ENCODE results near the gene NOS3.

Gene NOS3

GRCh38 chr7:150964593-150965111, 26.2 kb upstream of the NOS3 start:
- Histone ChIP-seq H2AFZ (ENCODE audit: low read depth, low read length) (no peak overlapping the region), H3K27ac (ENCODE audit: low read length) (no peak overlapping the region), H3K27me3 (ENCODE audit: low read depth, low read length) (no peaks in the 10 kb centered on the region), H3K9ac (ENCODE audit: low read length) (no peak overlapping the region), H4K20me1 (ENCODE audit: insufficient read depth, low read length) (no peaks in the 10 kb centered on the region), H3K4me2 (ENCODE audit: low read length) (no peak overlapping the region), H3K9me3 (ENCODE audit: insufficient read depth, low read length) (no peaks in the 10 kb centered on the region), H3K4me1 (ENCODE audit: low read length) (no peaks in the 10 kb centered on the region), H3K4me3 (ENCODE audit: low read length) (no peak overlapping the region), H3K36me3 (replicated peaks; ENCODE audit: low read depth, low read length) (no peaks in the 10 kb centered on the region), H3K79me2 (ENCODE audit: low read length) (no peaks in the 10 kb centered on the region)
- TF ChIP-seq CTCF (IDR thresholded peaks at IDR 0.05; ENCODE audit: low read depth, low read length) (no peak), EZH2phosphoT487 (IDR thresholded peaks at IDR 0.05; ENCODE audit: low read depth) (no peak)

GRCh38 chr7:150965273-150965830, 25.5 kb upstream of the NOS3 start:
- no peaks in the 10 kb centered on the region for H3K36me3 ChIP-seq (replicated peaks; ENCODE audit: low read depth, low read length)
- no peaks in the 10 kb centered on the region for H3K9me3 ChIP-seq (ENCODE audit: insufficient read depth, low read length)
- H3K4me2 ChIP-seq (ENCODE audit: low read length): no peak overlapping the region
- no peaks in the 10 kb centered on the region for H3K79me2 ChIP-seq (ENCODE audit: low read length)
- no peak for TF ChIP-seq CTCF (IDR thresholded peaks at IDR 0.05; ENCODE audit: low read depth, low read length)
- no peak for TF ChIP-seq EZH2phosphoT487 (IDR thresholded peaks at IDR 0.05; ENCODE audit: low read depth)
- H4K20me1 ChIP-seq (ENCODE audit: insufficient read depth, low read length): no peaks in the 10 kb centered on the region
- no peak overlapping the region for H3K9ac ChIP-seq (ENCODE audit: low read length)
- H3K4me3 ChIP-seq (ENCODE audit: low read length): no peak overlapping the region
- H3K27ac ChIP-seq (ENCODE audit: low read length): no peak overlapping the region
- no peak overlapping the region for H2AFZ ChIP-seq (ENCODE audit: low read depth, low read length)
- no peaks in the 10 kb centered on the region for H3K27me3 ChIP-seq (ENCODE audit: low read depth, low read length)
- no peaks in the 10 kb centered on the region for H3K4me1 ChIP-seq (ENCODE audit: low read length)

GRCh38 chr7:150966002-150966401, 24.8 kb upstream of the NOS3 start:
- no peaks in the 10 kb centered on the region for H3K27me3 ChIP-seq (ENCODE audit: low read depth, low read length)

GRCh38 chr7:150967349-150967748, 23.5 kb upstream of the NOS3 start:
- Histone ChIP-seq H3K79me2 (ENCODE audit: low read length) (no peaks in the 10 kb centered on the region), H3K4me2 (ENCODE audit: low read length) (no peak overlapping the region), H3K9ac (ENCODE audit: low read length) (no peak overlapping the region), H2AFZ (ENCODE audit: low read depth, low read length) (no peak overlapping the region), H3K36me3 (replicated peaks; ENCODE audit: low read depth, low read length) (no peaks in the 10 kb centered on the region), H3K9me3 (ENCODE audit: insufficient read depth, low read length) (no peaks in the 10 kb centered on the region), H3K4me3 (ENCODE audit: low read length) (no peak overlapping the region), H3K27me3 (ENCODE audit: low read depth, low read length) (no peaks in the 10 kb centered on the region), H3K27ac (ENCODE audit: low read length) (no peak overlapping the region), H4K20me1 (ENCODE audit: insufficient read depth, low read length) (no peaks in the 10 kb centered on the region), H3K4me1 (ENCODE audit: low read length) (no peaks in the 10 kb centered on the region)
- no peak for TF ChIP-seq CTCF (IDR thresholded peaks at IDR 0.05; ENCODE audit: low read depth, low read length)
- no peak for TF ChIP-seq EZH2phosphoT487 (IDR thresholded peaks at IDR 0.05; ENCODE audit: low read depth)

More at GRCh38 chr7:150966002-150966401, 24.8 kb upstream of the NOS3 start:
- TF ChIP-seq CTCF (IDR thresholded peaks at IDR 0.05; ENCODE audit: low read depth, low read length): no peak
- no peak for TF ChIP-seq EZH2phosphoT487 (IDR thresholded peaks at IDR 0.05; ENCODE audit: low read depth)
- Histone ChIP-seq H3K27ac (ENCODE audit: low read length) (no peak overlapping the region), H3K36me3 (replicated peaks; ENCODE audit: low read depth, low read length) (no peaks in the 10 kb centered on the region), H2AFZ (ENCODE audit: low read depth, low read length) (no peak overlapping the region), H3K9ac (ENCODE audit: low read length) (no peak overlapping the region), H4K20me1 (ENCODE audit: insufficient read depth, low read length) (no peaks in the 10 kb centered on the region), H3K4me1 (ENCODE audit: low read length) (no peaks in the 10 kb centered on the region), H3K4me3 (ENCODE audit: low read length) (no peak overlapping the region), H3K9me3 (ENCODE audit: insufficient read depth, low read length) (no peaks in the 10 kb centered on the region), H3K79me2 (ENCODE audit: low read length) (no peaks in the 10 kb centered on the region), H3K4me2 (ENCODE audit: low read length) (no peak overlapping the region)

All from OCI-LY3 (cell line).